ENCODE data around the gene GMIP.
"Not testable (repeated sequence)": the region's sequence is repeated elsewhere in the genome, so short reads cannot be mapped to it uniquely, and the experiment has no call there.

The GMIP gene

GRCh38 chr19:19619181-19619848 lies 24.1 kb downstream of the GMIP start:
- Histone ChIP-seq H3K4me3 (ENCODE audit: low read length) (peak overlapping the region; percentile 65), H3K9ac (ENCODE audit: low read depth, low read length) (no peak overlapping the region), H3K4me1 (ENCODE audit: control insufficient read depth, insufficient read depth, low read length) (no peaks in the 10 kb centered on the region), H3K9me3 (replicated peaks; ENCODE audit: low read length) (no peaks in the 10 kb centered on the region), H3K4me2 (ENCODE audit: low read length) (peak overlapping the region; percentile 73), H3K27me3 (ENCODE audit: control insufficient read depth, insufficient read depth, low read length) (no peaks in the 10 kb centered on the region), H3K36me3 (ENCODE audit: insufficient read depth, low read length) (no peaks in the 10 kb centered on the region)

- Histone ChIP-seq H3K27me3 (ENCODE audit: control insufficient read depth, insufficient read depth, low read length) (no peaks in the 10 kb centered on the region), H3K4me2 (ENCODE audit: low read length) (peak within 1 kb of the TSS; percentile 73), H3K36me3 (ENCODE audit: insufficient read depth, low read length) (no peaks in the 10 kb centered on the region), H3K4me3 (ENCODE audit: low read length) (peak within 1 kb of the TSS; percentile 65), H3K9me3 (replicated peaks; ENCODE audit: low read length) (no peaks in the 10 kb centered on the region), H3K9ac (ENCODE audit: low read depth, low read length) (no peak within 1 kb of the TSS), H3K4me1 (ENCODE audit: control insufficient read depth, insufficient read depth, low read length) (peaks cover under 1% of the 10 kb centered on the region)
Observed at GRCh38 chr19:19618219-19619051, 25.0 kb downstream of the GMIP start, which contains the start of gene PBX4. Gene PBX4 (minus strand): TSS chr19:19618687. CDS start chr19:19618629, 58 bp downstream.

DNA sequence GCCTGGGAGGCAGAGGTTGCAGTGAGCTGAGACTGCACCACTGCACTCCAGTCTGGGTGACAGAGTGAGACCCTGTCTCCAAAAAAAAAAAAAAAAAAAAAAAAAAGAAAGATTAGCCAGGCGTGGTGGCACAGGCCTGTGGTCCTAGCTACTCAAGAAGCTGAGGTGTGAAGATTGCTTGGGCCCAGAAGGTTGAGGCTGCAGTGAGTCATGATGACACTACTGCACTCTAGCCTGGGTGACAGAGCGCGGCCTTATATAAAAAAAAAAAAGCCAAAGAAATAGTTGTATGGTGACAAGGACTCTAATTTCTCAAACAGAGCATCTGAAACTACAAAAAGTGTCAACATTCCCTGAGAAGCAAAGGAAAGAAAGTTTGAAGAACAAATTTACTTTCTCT lies 28.4 kb downstream of the GMIP start:
- H3K9ac ChIP-seq (ENCODE audit: low read depth, low read length), result no peak overlapping the region
- H3K4me3 ChIP-seq (ENCODE audit: low read length), result no peak overlapping the region
- peaks cover 2% of the 10 kb centered on the region for H3K4me1 ChIP-seq (ENCODE audit: control insufficient read depth, insufficient read depth, low read length)
- no peaks in the 10 kb centered on the region for H3K9me3 ChIP-seq (replicated peaks; ENCODE audit: low read length)
- H3K36me3 ChIP-seq (ENCODE audit: insufficient read depth, low read length), result no peaks in the 10 kb centered on the region
- no peak overlapping the region for H3K4me2 ChIP-seq (ENCODE audit: low read length)
- H3K27me3 ChIP-seq (ENCODE audit: control insufficient read depth, insufficient read depth, low read length), result no peaks in the 10 kb centered on the region

DNA sequence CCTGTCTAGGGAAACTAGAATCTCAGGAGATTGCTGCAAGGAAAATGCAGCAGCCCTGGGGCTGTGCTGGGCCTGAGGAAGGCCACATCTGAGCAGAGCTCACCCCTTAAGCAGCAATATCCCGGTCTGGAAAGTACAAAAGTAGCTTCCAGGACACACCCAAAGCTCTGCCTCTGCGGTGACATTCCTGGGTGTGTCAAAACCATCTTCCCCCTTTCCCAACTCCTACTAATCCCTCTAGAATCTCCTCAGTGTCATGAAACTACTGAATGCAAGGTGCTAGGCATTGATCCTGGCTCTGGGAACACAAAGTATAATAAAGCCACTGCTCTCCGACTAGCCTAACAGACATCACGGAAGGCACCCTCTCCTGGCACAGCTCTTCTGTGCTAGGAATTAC lies 30.0 kb downstream of the GMIP start:
- Histone ChIP-seq H3K4me3 (ENCODE audit: low read length) (no peak overlapping the region), H3K36me3 (ENCODE audit: insufficient read depth, low read length) (no peaks in the 10 kb centered on the region), H3K9me3 (replicated peaks; ENCODE audit: low read length) (no peaks in the 10 kb centered on the region), H3K4me1 (ENCODE audit: control insufficient read depth, insufficient read depth, low read length) (peaks cover 2% of the 10 kb centered on the region), H3K27me3 (ENCODE audit: control insufficient read depth, insufficient read depth, low read length) (peaks cover 2% of the 10 kb centered on the region), H3K9ac (ENCODE audit: low read depth, low read length) (no peak overlapping the region), H3K4me2 (ENCODE audit: low read length) (no peak overlapping the region)

DNA sequence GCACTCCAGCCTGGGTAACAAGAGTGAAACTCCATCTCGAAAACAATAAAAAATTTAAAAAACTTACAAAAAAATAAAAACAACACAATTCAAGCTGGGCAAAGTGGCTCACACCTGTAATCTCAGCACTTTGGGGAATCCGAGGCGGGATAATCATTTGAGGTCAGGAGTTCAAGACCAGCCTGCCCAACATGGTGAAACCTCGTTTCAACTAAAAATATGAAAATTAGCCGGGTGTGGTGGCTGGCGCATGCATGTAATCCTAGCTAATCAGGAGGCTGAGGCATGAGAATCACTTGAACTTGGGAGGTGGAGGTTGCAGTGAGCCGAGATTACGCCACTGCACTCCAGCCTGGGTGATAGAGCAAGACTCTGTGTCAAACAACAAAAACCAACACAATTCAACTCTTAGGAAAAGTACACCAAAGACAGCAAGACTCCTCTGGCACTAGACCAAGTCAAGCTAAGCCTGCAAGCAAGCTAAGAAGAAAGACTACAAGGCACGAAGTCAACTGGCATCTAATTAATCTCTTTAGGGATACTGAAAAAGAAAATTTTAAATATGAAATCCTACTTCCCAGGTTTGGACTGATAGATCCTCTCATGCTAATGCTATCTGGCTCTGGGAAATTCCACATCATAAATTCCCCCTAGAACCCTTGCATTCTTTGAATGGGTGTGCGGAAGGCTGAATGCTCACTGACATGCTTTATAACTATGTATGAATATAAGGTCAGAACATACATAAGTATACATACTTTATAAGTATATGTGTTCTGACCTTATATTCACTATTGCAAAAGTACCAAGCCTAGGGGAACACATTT lies 32.9 kb downstream of the GMIP start:
- Histone ChIP-seq H3K4me3 (ENCODE audit: low read length) (no peak overlapping the region), H3K4me1 (ENCODE audit: control insufficient read depth, insufficient read depth, low read length) (peaks cover 2% of the 10 kb centered on the region), H3K27me3 (ENCODE audit: control insufficient read depth, insufficient read depth, low read length) (peaks cover 7% of the 10 kb centered on the region), H3K9me3 (replicated peaks; ENCODE audit: low read length) (no peaks in the 10 kb centered on the region), H3K4me2 (ENCODE audit: low read length) (no peak overlapping the region), H3K36me3 (ENCODE audit: insufficient read depth, low read length) (no peaks in the 10 kb centered on the region), H3K9ac (ENCODE audit: low read depth, low read length) (no peak overlapping the region)

GRCh38 chr19:19606686-19607085 lies 36.8 kb downstream of the GMIP start:
- H3K9me3 ChIP-seq (replicated peaks; ENCODE audit: low read length); H3K9ac ChIP-seq (ENCODE audit: low read depth, low read length); H3K27me3 ChIP-seq (ENCODE audit: control insufficient read depth, insufficient read depth, low read length); H3K4me1 ChIP-seq (ENCODE audit: control insufficient read depth, insufficient read depth, low read length); H3K4me3 ChIP-seq (ENCODE audit: low read length); H3K36me3 ChIP-seq (ENCODE audit: insufficient read depth, low read length); H3K4me2 ChIP-seq (ENCODE audit: low read length): not testable (repeated sequence)

DNA sequence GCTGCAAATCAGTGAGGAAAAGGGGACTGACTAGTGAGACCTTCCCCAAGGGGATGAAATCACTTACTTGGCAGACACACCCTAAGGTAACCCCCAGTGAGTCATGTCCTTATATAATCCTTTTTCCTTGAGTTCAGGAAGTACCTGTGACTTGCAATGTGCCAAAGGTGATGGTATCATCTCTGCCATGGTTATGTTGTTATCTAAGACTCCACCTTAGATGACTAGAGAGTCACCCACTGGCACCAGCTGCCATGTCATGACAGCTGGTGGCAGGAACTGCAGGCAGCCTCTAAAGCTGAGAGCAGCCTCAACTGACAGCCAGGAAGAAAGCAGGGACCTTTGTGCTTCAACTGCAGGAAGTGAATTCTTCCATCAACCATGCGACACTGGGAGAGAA lies 37.4 kb downstream of the GMIP start:
- Histone ChIP-seq H3K4me1 (ENCODE audit: control insufficient read depth, insufficient read depth, low read length) (no peaks in the 10 kb centered on the region), H3K36me3 (ENCODE audit: insufficient read depth, low read length) (no peaks in the 10 kb centered on the region), H3K9me3 (replicated peaks; ENCODE audit: low read length) (no peaks in the 10 kb centered on the region), H3K4me2 (ENCODE audit: low read length) (no peak overlapping the region), H3K9ac (ENCODE audit: low read depth, low read length) (no peak overlapping the region), H3K27me3 (ENCODE audit: control insufficient read depth, insufficient read depth, low read length) (peaks cover 7% of the 10 kb centered on the region), H3K4me3 (ENCODE audit: low read length) (no peak overlapping the region)

DNA sequence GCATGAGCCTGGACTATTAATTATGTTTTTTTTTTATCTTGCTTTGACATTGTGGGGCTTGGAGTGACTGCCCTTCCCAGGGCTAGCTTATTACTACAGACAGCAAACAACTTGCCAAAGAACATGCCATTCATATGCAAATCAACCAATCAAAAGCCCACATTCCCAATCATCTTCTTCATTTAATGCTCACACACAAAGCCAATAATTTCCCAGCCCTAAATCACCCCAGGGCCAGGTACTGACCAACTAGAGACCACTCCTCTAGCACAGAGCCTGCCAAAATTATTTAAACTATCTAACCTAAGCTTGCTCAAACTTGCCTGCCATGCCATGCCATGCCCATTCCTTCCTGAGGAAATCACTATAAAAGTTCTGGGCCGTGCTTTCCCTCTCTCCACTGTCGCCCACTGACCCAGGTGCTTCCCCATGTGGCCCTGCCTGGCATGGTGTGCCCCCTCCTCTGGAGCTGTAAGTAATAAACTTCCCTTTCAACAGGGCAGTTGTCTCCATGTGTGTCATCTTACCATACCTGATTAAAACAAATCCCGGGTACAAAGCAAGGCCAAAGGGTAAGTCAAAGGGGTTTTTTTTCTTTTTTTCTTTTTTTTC lies 40.6 kb downstream of the GMIP start:
- no peak overlapping the region for H3K4me3 ChIP-seq (ENCODE audit: low read length)
- no peaks in the 10 kb centered on the region for H3K36me3 ChIP-seq (ENCODE audit: insufficient read depth, low read length)
- peaks cover 5% of the 10 kb centered on the region for H3K27me3 ChIP-seq (ENCODE audit: control insufficient read depth, insufficient read depth, low read length)
- H3K9me3 ChIP-seq (replicated peaks; ENCODE audit: low read length), result no peaks in the 10 kb centered on the region
- H3K4me2 ChIP-seq (ENCODE audit: low read length), result no peak overlapping the region
- no peak overlapping the region for H3K9ac ChIP-seq (ENCODE audit: low read depth, low read length)
- H3K4me1 ChIP-seq (ENCODE audit: control insufficient read depth, insufficient read depth, low read length), result no peaks in the 10 kb centered on the region

- Histone ChIP-seq H3K27me3 (ENCODE audit: control insufficient read depth, insufficient read depth, low read length) (peaks cover 6% of the 10 kb centered on the region), H3K4me2 (ENCODE audit: low read length) (no peak overlapping the region), H3K9ac (ENCODE audit: low read depth, low read length) (no peak overlapping the region), H3K4me1 (ENCODE audit: control insufficient read depth, insufficient read depth, low read length) (no peaks in the 10 kb centered on the region), H3K9me3 (replicated peaks; ENCODE audit: low read length) (no peaks in the 10 kb centered on the region), H3K4me3 (ENCODE audit: low read length) (no peak overlapping the region), H3K36me3 (ENCODE audit: insufficient read depth, low read length) (no peaks in the 10 kb centered on the region)
Observed at GRCh38 chr19:19602136-19602712, 41.2 kb downstream of the GMIP start.

GRCh38 chr19:19600793-19601330 lies 42.6 kb downstream of the GMIP start:
- Histone ChIP-seq H3K4me2 (ENCODE audit: low read length) (no peak overlapping the region), H3K4me3 (ENCODE audit: low read length) (no peak overlapping the region), H3K27me3 (ENCODE audit: control insufficient read depth, insufficient read depth, low read length) (peaks cover 6% of the 10 kb centered on the region), H3K4me1 (ENCODE audit: control insufficient read depth, insufficient read depth, low read length) (no peaks in the 10 kb centered on the region), H3K9me3 (replicated peaks; ENCODE audit: low read length) (no peaks in the 10 kb centered on the region), H3K9ac (ENCODE audit: low read depth, low read length) (no peak overlapping the region), H3K36me3 (ENCODE audit: insufficient read depth, low read length) (no peaks in the 10 kb centered on the region)
